ENCODE data around the gene ACAN. TPM values are rescaled to one million over a fixed set of nuclear protein-coding genes. Genes with fewer than 3 reads are reported as not detected.

Gene ACAN
- total RNA-seq, 1 donor from 2014 or later, result not detected

- intact Hi-C loops (cut with micrococcal nuclease), result no loop called here
Measured at GRCh38 chr15:88900309-88900981, 97.2 kb downstream of the ACAN start.

GRCh38 chr15:88900982-88901418 lies 97.8 kb downstream of the ACAN start:
- intact Hi-C loops (cut with micrococcal nuclease), result no loop called here

GRCh38 chr15:88901508-88902220 lies 98.4 kb downstream of the ACAN start:
- intact Hi-C loops (cut with micrococcal nuclease), result no loop called here

GRCh38 chr15:88902221-88902835 lies 99.1 kb downstream of the ACAN start:
- intact Hi-C loops (cut with micrococcal nuclease), result no loop called here

- intact Hi-C loops (cut with micrococcal nuclease), result no loop called here
Measured at GRCh38 chr15:88902846-88903245, 99.6 kb downstream of the ACAN start.

GRCh38 chr15:88904257-88904623 lies 101.0 kb downstream of the ACAN start:
- intact Hi-C loops (cut with micrococcal nuclease), result loop anchor here (1.0 to 2.0 kb wide), 6 partner anchors 9 to 279 kb away; partner anchors contain the start of gene MFGE8

GRCh38 chr15:88904624-88905327 lies 101.5 kb downstream of the ACAN start:
- intact Hi-C loops (cut with micrococcal nuclease), result loop anchor here (1.0 to 2.0 kb wide), 6 partner anchors 9 to 280 kb away; partner anchors contain the start of gene MFGE8

- intact Hi-C loops (cut with micrococcal nuclease), result loop anchor here (2.0 kb wide), 3 partner anchors 185 to 281 kb away; no protein-coding TSS in a partner anchor
Measured at GRCh38 chr15:88905576-88905975, 102.3 kb downstream of the ACAN start.

- intact Hi-C loops (cut with micrococcal nuclease), result no loop called here
Measured at GRCh38 chr15:88906130-88906529, 102.9 kb downstream of the ACAN start.

- intact Hi-C loops (cut with micrococcal nuclease), result no loop called here
Measured at GRCh38 chr15:88906551-88906950, 103.3 kb downstream of the ACAN start.

- intact Hi-C loops (cut with micrococcal nuclease), result no loop called here
Measured at GRCh38 chr15:88907111-88907510, 103.9 kb downstream of the ACAN start.

- intact Hi-C loops (cut with micrococcal nuclease), result no loop called here
Measured at GRCh38 chr15:88908123-88908522, 104.9 kb downstream of the ACAN start.

GRCh38 chr15:88908697-88909621 lies 105.7 kb downstream of the ACAN start:
- intact Hi-C loops (cut with micrococcal nuclease), result no loop called here

- intact Hi-C loops (cut with micrococcal nuclease), result no loop called here
Measured at GRCh38 chr15:88909956-88910831, 107.0 kb downstream of the ACAN start.

GRCh38 chr15:88911766-88912118 lies 108.5 kb downstream of the ACAN start:
- intact Hi-C loops (cut with micrococcal nuclease), result no loop called here

GRCh38 chr15:88912500-88912921 lies 109.3 kb downstream of the ACAN start:
- intact Hi-C loops (cut with micrococcal nuclease), result no loop called here

- intact Hi-C loops (cut with micrococcal nuclease), result loop anchor here (1.0 kb wide), 2 partner anchors 9 to 18 kb away; partner anchors contain the start of gene HAPLN3
Measured at GRCh38 chr15:88913017-88913849, 110.0 kb downstream of the ACAN start, which contains the start of gene MFGE8. Gene MFGE8, minus strand, starts transcription at chr15:88913379. Its CDS starts 60 bp downstream, at chr15:88913319.

GRCh38 chr15:88913850-88914169 lies 110.6 kb downstream of the ACAN start:
- intact Hi-C loops (cut with micrococcal nuclease), result loop anchor here (1.0 kb wide), 2 partner anchors 10 to 19 kb away; partner anchors contain the start of gene HAPLN3

Data from T-helper 2 cell treated with Interferon-gamma antibody and Interleukin-4, amounts not matched to agents 100 ng/mL and 5 ng/mL, for 36 hours (primary cell).